CD4-positive, alpha-beta T cell treated with Interleukin-21 for 1 hour (primary cell): ENCODE measurements around the gene ATAD2B.

Experiments used
- DNase-seq: peaks from one replicate; pipeline ENCODE4 v3.0.0-alpha.2; 2020

The ATAD2B gene

GRCh38 chr2:23905155-23905554 lies 21.8 kb downstream of the ATAD2B start:
- no peak for DNase-seq

- no peak for DNase-seq
These were observed 22.2 kb downstream of the ATAD2B start for GRCh38 chr2:23904692-23905091.

- DNase-seq: no peak
These were observed 22.7 kb downstream of the ATAD2B start for GRCh38 chr2:23904215-23904614.

GRCh38 chr2:23903034-23903433 lies 23.9 kb downstream of the ATAD2B start:
- DNase-seq: no peak

GRCh38 chr2:23901966-23902846 lies 24.7 kb downstream of the ATAD2B start:
- no peak for DNase-seq

GRCh38 chr2:23900541-23901322 lies 26.2 kb downstream of the ATAD2B start:
- DNase-seq: no peak

GRCh38 chr2:23900133-23900532 lies 26.8 kb downstream of the ATAD2B start:
- no peak for DNase-seq

GRCh38 chr2:23871206-23871605 lies 55.7 kb downstream of the ATAD2B start:
- DNase-seq: no peak

GRCh38 chr2:23867449-23867848 lies 59.5 kb downstream of the ATAD2B start:
- DNase-seq: no peak

GRCh38 chr2:23862716-23863426 lies 64.1 kb downstream of the ATAD2B start:
- DNase-seq: no peak

- no peak for DNase-seq
These were observed 65.0 kb downstream of the ATAD2B start for GRCh38 chr2:23861952-23862351.

- DNase-seq: no peak
These were observed 66.9 kb downstream of the ATAD2B start for GRCh38 chr2:23859983-23860382.

- no peak for DNase-seq
These were observed 67.7 kb downstream of the ATAD2B start for GRCh38 chr2:23859234-23859633.

- no peak for DNase-seq
These were observed 76.2 kb downstream of the ATAD2B start for GRCh38 chr2:23850564-23851256.

- DNase-seq: no peak
These were observed 82.0 kb downstream of the ATAD2B start for GRCh38 chr2:23844905-23845304.

GRCh38 chr2:23843051-23843976 lies 83.6 kb downstream of the ATAD2B start:
- no peak for DNase-seq

- DNase-seq: no peak
These were observed 86.9 kb downstream of the ATAD2B start for GRCh38 chr2:23839919-23840578.

GRCh38 chr2:23838996-23839395 lies 87.9 kb downstream of the ATAD2B start:
- no peak for DNase-seq

- DNase-seq: no peak
These were observed 88.3 kb downstream of the ATAD2B start for GRCh38 chr2:23838581-23838980.

- DNase-seq: no peak
These were observed 89.1 kb downstream of the ATAD2B start for GRCh38 chr2:23837871-23838270.

- no peak for DNase-seq
These were observed 89.9 kb downstream of the ATAD2B start for GRCh38 chr2:23836971-23837565.
